H9 (cell line): ENCODE results near the gene FBXO30. TPM values are rescaled to one million over a fixed set of nuclear protein-coding genes. Genes with fewer than 3 reads are reported as not detected.
A peak's percentile ranks its signal among the peaks of the same experiment; 100 is the strongest.

Experiments
- DNase-seq: peaks from one replicate; pipeline ENCODE4 v3.0.0-alpha.2; 2017
- H2AFZ ChIP-seq: one replicate; pipeline ENCODE4 v1.6.1; 2013; ENCODE audit warnings: mild to moderate bottlenecking, low read length, control low read depth, moderate library complexity
- H2AK5ac ChIP-seq: 2 replicates; pipeline ENCODE4 v1.6.1; 2013; ENCODE audit warnings: low read length, control low read depth, mixed read lengths; ENCODE audit not compliant: insufficient read length
- H2BK120ac ChIP-seq: one replicate; pipeline ENCODE4 v1.6.1; 2013; ENCODE audit warnings: low read depth, mild to moderate bottlenecking, low read length, control low read depth, inconsistent platforms; ENCODE audit not compliant: poor library complexity, severe bottlenecking
- H2BK12ac ChIP-seq: 2 replicates; pipeline ENCODE4 v1.6.1; 2013; ENCODE audit warnings: low read length, control low read depth, mixed read lengths, low read depth; ENCODE audit not compliant: insufficient read length
- H2BK15ac ChIP-seq: 2 replicates; pipeline ENCODE4 v1.6.1; 2013; ENCODE audit warnings: low read depth, low read length, control low read depth
- H2BK20ac ChIP-seq: one replicate; pipeline ENCODE4 v1.6.1; 2013; ENCODE audit warnings: low read depth, mild to moderate bottlenecking, low read length, control low read depth, inconsistent platforms; ENCODE audit not compliant: poor library complexity, severe bottlenecking
- H2BK5ac ChIP-seq: 2 replicates; pipeline ENCODE4 v1.6.1; 2013; ENCODE audit warnings: low read length, control low read depth, mixed read lengths; ENCODE audit not compliant: insufficient read length
- H3K14ac ChIP-seq: 2 replicates; pipeline ENCODE4 v1.6.1; 2013; ENCODE audit warnings: low read length, control low read depth; ENCODE audit not compliant: insufficient read depth
- H3K18ac ChIP-seq: 2 replicates; pipeline ENCODE4 v1.6.1; 2013; ENCODE audit warnings: low read depth, mild to moderate bottlenecking, mixed read lengths, low read length, control low read depth; ENCODE audit not compliant: insufficient read length
- H3K23ac ChIP-seq: 2 replicates; pipeline ENCODE4 v1.6.1; 2013; ENCODE audit warnings: low read length, control low read depth, mixed read lengths, low read depth; ENCODE audit not compliant: insufficient read length
- H3K23me2 ChIP-seq: 2 replicates; pipeline ENCODE4 v1.6.1; 2013; ENCODE audit warnings: low read depth, mild to moderate bottlenecking, mixed read lengths, low read length, control low read depth; ENCODE audit not compliant: insufficient read length, poor library complexity, severe bottlenecking
- H3K27ac ChIP-seq: 2 replicates; pipeline ENCODE4 v1.5.1; 2013; ENCODE audit warnings: low read length, control low read depth, mixed read lengths, low read depth; ENCODE audit not compliant: insufficient read length
- H3K27me3 ChIP-seq: 2 replicates; pipeline ENCODE4 v1.6.1; 2013; ENCODE audit warnings: low read length, control low read depth, inconsistent platforms; ENCODE audit not compliant: insufficient read depth
- H3K4ac ChIP-seq: 2 replicates; pipeline ENCODE4 v1.6.1; 2013; ENCODE audit warnings: low read depth, mild to moderate bottlenecking, control low read depth, inconsistent platforms, low read length, moderate library complexity
- H3K4me1 ChIP-seq: 2 replicates; pipeline ENCODE4 v1.6.1; 2013; ENCODE audit warnings: low read length, control low read depth, inconsistent platforms; ENCODE audit not compliant: insufficient read depth
- H3K4me2 ChIP-seq: 2 replicates; pipeline ENCODE4 v1.6.1; 2013; ENCODE audit warnings: low read length, control low read depth, mixed read lengths; ENCODE audit not compliant: insufficient read length, insufficient read depth
- H3K56ac ChIP-seq: 2 replicates; pipeline ENCODE4 v1.6.1; 2013; ENCODE audit warnings: low read depth, mild to moderate bottlenecking, mixed read lengths, low read length, control low read depth; ENCODE audit not compliant: insufficient read length
- H3K79me1 ChIP-seq: 2 replicates; pipeline ENCODE4 v1.6.1; 2013; ENCODE audit warnings: low read depth, mild to moderate bottlenecking, moderate library complexity, low read length, control low read depth, inconsistent platforms; ENCODE audit not compliant: insufficient read depth, poor library complexity, severe bottlenecking
- H3K79me2 ChIP-seq: 2 replicates; pipeline ENCODE4 v1.6.1; 2013; ENCODE audit warnings: low read length, control low read depth, inconsistent platforms; ENCODE audit not compliant: insufficient read depth
- H3K9ac ChIP-seq: 2 replicates; pipeline ENCODE4 v1.6.1; 2013; ENCODE audit warnings: low read length, control low read depth, mixed read lengths; ENCODE audit not compliant: insufficient read length; ENCODE audit errors: extremely low read depth
- H3K9me3 ChIP-seq: one replicate; pipeline ENCODE4 v1.6.1; 2013; ENCODE audit warnings: low read depth, low read length, inconsistent platforms; ENCODE audit not compliant: control insufficient read depth
- H3T11ph ChIP-seq: one replicate; pipeline ENCODE4 v1.6.1; 2013; ENCODE audit warnings: mild to moderate bottlenecking, low read length, control low read depth, inconsistent platforms
- H4K20me1 ChIP-seq: one replicate; pipeline ENCODE4 v1.6.1; 2013; ENCODE audit not compliant: control insufficient read depth, insufficient read length, insufficient read depth
- H4K5ac ChIP-seq: 2 replicates; pipeline ENCODE4 v1.6.1; 2013; ENCODE audit warnings: low read depth, mild to moderate bottlenecking, mixed read lengths, low read length, control low read depth; ENCODE audit not compliant: insufficient read length
- H4K8ac ChIP-seq: replicated peaks from 2 replicates; pipeline ENCODE4 v1.6.1; 2013; ENCODE audit warnings: low read length, control low read depth, mixed read lengths, low read depth; ENCODE audit not compliant: insufficient read length
- H4K91ac ChIP-seq: 2 replicates; pipeline ENCODE4 v1.6.1; 2013; ENCODE audit warnings: low read depth, mild to moderate bottlenecking, moderate library complexity, mixed read lengths, low read length, control low read depth; ENCODE audit not compliant: insufficient read length
- H3K27ac Mint-ChIP-seq, 3 experiments: 2 replicates in 2 of 3; 3 replicates in 1 of 3; pipeline ENCODE4 v1.8.0; 2020 to 2021; ENCODE audit warnings: mixed read lengths in 3 of 3, mild to moderate bottlenecking in 1 of 3, moderate library complexity in 1 of 3
- H3K27me3 Mint-ChIP-seq: 2 replicates; pipeline ENCODE4 v1.8.0; 2021; ENCODE audit warnings: low read depth, mild to moderate bottlenecking, moderate library complexity, mixed read lengths
- H3K36me3 Mint-ChIP-seq, 3 experiments: 2 replicates in 2 of 3; 3 replicates in 1 of 3; pipeline ENCODE4 v1.8.0; 2020 to 2021; ENCODE audit warnings: low read depth in 3 of 3, mixed read lengths in 3 of 3; ENCODE audit not compliant: insufficient read depth in 1 of 3
- H3K4me1 Mint-ChIP-seq, 2 experiments: 2 replicates each; pipeline ENCODE4 v1.8.0; 2020; ENCODE audit warnings: mixed read lengths in 2 of 2
- H3K4me3 Mint-ChIP-seq, 2 experiments: 2 replicates in 1 of 2; 3 replicates in 1 of 2; pipeline ENCODE4 v1.8.0; 2020 to 2021; ENCODE audit warnings: mild to moderate bottlenecking in 2 of 2, mixed read lengths in 2 of 2, moderate library complexity in 1 of 2
- H3K9me3 Mint-ChIP-seq, 2 experiments: 2 replicates in 1 of 2; 3 replicates in 1 of 2; pipeline ENCODE4 v1.8.0; 2020; ENCODE audit warnings: mild to moderate bottlenecking in 2 of 2, mixed read lengths in 2 of 2, moderate library complexity in 1 of 2
- WGBS: extraction: QIAGEN DNeasy Blood & Tissue Kit; methylation state at CpG from one replicate; pipeline ENCODE4 v1.1.7; 2013; ENCODE audit warnings: missing lambda C conversion rate, low lambda C conversion rate, mixed read lengths; ENCODE audit not compliant: insufficient read length; ENCODE audit errors: extremely low coverage; 5-methylcytosine and 5-hydroxymethylcytosine counted together
- total RNA-seq: library from RNA; stranded (reverse); gene quantifications from 2 replicates; pipeline ENCODE4 v1.2.1, GENCODE V29; 2021
- TF ChIP-seq, protein P1 (sequence below): fragments of 200-600 bp; sonication (generic); conservative IDR thresholded peaks from 3 replicates; pipeline ENCODE4 v1.8.0; 2021; ENCODE audit warnings: antibody characterized with exemption, mild to moderate bottlenecking

FBXO30 gene
- total RNA-seq, 1 experiment from 2014 or later: 16.9 TPM

DNA sequence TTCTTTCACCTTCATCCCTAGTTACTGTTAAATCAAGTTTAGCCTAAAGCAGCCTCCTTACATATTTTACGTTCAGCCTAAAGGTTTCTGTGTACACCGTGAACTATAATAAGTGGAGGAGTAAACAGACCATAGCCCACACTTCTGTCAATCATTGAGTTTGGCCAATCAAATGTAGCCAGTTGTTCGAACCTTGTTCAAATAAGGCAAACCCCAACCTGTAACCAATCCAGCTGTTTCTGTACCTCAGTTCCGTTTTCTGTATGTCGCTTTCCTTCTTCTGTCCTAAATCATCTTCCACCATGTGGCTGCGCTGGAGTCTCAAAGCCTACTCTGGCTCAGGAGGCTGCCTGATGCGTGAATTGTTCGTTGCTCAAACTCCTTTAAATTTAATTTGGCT is 1.8 kb upstream of the FBXO30 start:
- Histone ChIP-seq H3K56ac (no peak overlapping the region), H2AFZ (no peak overlapping the region), H4K91ac (no peak overlapping the region), H3K9me3 (no peaks in the 10 kb centered on the region), H2BK20ac (no peak overlapping the region), H3K14ac (no peak overlapping the region), H2BK120ac (no peak overlapping the region), H3K79me1 (no peaks in the 10 kb centered on the region), H3K27ac (no peak overlapping the region), H3K23me2 (peaks cover 6% of the 10 kb centered on the region), H3T11ph (no peak overlapping the region), H3K18ac (no peak overlapping the region), H2AK5ac (no peak overlapping the region), H3K23ac (no peak overlapping the region), H3K9ac (no peak overlapping the region), H3K4ac (no peak overlapping the region), H2BK12ac (no peak overlapping the region), H4K8ac (no peak overlapping the region), H3K27me3 (no peaks in the 10 kb centered on the region), H3K4me2 (peak overlapping the region; percentile 98), H4K20me1 (no peaks in the 10 kb centered on the region), H3K79me2 (peaks cover 10% of the 10 kb centered on the region; the same call in 1 of the 2 replicates), H4K5ac (no peak overlapping the region), H2BK15ac (no peak overlapping the region), H2BK5ac (no peak overlapping the region), H3K4me1 (no peaks in the 10 kb centered on the region)
- Mint-ChIP-seq H3K9me3 (no peaks in the 10 kb centered on the region), H3K27ac (peak overlapping the region in 2 of 3 experiments; percentile 16 to 24; a peak in 2 of 7 replicates), H3K27me3 (no peaks in the 10 kb centered on the region), H3K4me1 (peaks cover 25 to 29% of the 10 kb centered on the region in 2 experiments), H3K4me3 (peak overlapping the region; percentile 87 to 94; a peak in 3 of 5 replicates), H3K36me3 (peaks cover 0 to 5% (median 0%) of the 10 kb centered on the region in 3 experiments; a peak in 1 of 7 replicates)
- TF ChIP-seq, protein P1, sequence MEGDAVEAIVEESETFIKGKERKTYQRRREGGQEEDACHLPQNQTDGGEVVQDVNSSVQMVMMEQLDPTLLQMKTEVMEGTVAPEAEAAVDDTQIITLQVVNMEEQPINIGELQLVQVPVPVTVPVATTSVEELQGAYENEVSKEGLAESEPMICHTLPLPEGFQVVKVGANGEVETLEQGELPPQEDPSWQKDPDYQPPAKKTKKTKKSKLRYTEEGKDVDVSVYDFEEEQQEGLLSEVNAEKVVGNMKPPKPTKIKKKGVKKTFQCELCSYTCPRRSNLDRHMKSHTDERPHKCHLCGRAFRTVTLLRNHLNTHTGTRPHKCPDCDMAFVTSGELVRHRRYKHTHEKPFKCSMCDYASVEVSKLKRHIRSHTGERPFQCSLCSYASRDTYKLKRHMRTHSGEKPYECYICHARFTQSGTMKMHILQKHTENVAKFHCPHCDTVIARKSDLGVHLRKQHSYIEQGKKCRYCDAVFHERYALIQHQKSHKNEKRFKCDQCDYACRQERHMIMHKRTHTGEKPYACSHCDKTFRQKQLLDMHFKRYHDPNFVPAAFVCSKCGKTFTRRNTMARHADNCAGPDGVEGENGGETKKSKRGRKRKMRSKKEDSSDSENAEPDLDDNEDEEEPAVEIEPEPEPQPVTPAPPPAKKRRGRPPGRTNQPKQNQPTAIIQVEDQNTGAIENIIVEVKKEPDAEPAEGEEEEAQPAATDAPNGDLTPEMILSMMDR: no peak
- WGBS: no CpG with 5 or more reads among the region's 8 CpGs
- DNase-seq: no peak
